ENCODE measurements around the gene P2RY12.

Gene P2RY12

DNA sequence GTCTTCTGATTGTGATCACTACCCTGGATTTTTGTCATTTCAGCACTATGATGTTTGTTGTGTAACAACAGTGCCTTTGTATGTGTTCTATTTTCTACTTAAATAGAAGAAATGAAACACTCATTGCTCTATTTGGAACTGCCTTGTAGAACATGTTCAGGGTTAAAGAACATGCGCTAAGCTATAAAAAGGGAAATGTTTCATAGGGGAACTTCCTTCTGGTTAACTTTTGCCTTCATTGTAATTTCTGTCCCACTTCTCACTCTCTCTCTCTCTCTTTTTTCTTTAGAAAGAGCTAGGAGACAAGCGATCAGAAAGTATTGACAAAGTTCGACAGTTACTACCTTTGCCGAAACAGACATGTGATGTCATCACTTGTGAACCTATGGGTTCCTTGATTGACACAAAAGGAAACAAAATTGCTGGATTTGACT is at the start of gene P2RY12:
Gene P2RY12 (minus strand): TSS at position 13 of the 434 bp plus-strand sequence. CDS start 45,908 bp downstream, outside the sequence.
- DNase-seq = no peak

GRCh38 chr3:151432616-151433372 is 48.2 kb upstream of the P2RY12 start:
- no peak for DNase-seq

GRCh38 chr3:151431940-151432339 is 47.4 kb upstream of the P2RY12 start:
- DNase-seq = no peak

DNA sequence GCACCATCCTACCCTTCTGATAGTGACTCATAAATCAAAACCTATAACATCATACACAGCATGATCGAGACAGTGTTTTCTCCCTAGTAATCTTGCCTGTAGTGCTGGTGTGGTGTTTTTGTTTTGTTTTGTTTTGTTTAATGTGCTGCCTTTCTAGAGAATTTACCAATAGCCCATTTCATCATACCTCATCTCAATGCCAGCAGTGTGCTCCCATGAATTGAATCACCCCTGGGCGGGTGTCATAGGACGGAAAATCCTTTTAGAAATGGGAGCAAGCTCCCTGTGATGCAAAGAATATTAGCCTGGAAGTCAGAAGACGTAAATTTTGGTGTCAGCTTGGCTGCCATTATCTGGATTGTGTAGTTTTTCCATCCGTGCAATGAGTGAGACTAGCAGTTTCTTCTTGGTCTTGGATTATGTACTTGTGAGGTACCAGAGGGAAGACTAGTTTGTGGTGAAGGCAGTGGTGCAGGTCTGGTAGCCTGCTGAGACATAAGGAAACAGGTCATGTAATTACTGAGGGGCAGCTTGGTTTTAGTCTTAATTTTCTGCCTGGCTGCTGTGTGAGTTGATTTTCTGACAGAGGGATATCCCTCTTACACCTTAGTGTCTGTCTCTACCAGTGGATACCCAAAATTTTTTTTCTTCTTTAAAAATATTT is 46.4 kb upstream of the P2RY12 start:
- no peak for DNase-seq

- no peak for DNase-seq
These were observed 43.8 kb upstream of the P2RY12 start for GRCh38 chr3:151428386-151428785.

DNA sequence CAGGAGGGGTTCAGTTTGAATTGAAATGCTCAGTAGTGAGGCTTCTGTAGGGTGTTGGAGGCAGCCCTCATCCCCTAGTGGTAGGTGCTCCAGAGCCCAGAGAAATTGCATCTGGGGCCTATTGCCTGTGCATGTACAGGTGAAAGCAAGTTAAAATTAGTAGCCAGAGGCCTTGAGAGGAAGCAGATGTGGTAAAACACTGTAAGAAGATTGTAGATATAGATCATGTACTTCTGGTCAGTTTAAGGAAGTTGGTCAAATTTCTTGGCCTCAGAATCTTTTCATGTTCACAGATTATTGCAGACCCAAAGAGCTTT is 41.7 kb upstream of the P2RY12 start:
- no peak for DNase-seq

DNA sequence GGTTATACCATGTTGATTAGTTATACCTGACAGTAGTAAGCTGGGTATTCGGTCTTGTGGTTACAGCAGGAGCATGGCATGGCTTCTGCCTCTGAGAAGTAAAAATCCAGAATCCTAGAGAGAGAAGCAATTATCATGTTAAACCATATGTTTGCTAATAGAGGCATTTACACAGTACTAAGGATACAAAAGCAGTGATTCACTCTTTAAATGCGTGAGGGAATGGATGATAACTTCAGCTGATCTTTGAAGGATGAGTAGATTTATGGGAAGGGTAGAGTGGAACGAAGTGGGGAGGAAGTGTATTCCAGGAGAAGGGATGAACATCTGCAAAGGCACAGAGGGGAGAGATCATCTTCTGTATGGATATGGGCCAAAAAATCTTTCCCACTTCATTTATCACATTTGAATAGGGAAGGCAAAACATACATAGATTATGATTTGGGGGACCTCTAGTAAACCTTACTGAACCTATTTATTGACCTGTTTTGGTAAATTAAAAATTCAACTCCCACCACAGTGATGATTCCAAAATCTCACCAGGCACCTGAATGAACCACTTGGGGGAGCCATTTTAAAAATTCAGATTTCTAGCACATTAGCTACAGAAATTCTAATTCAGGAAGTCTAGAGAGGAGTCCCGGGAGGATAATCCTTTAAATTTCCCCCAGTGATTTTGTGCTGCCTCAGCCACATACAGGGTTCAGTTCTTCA is 41.2 kb upstream of the P2RY12 start:
- DNase-seq = no peak

DNA sequence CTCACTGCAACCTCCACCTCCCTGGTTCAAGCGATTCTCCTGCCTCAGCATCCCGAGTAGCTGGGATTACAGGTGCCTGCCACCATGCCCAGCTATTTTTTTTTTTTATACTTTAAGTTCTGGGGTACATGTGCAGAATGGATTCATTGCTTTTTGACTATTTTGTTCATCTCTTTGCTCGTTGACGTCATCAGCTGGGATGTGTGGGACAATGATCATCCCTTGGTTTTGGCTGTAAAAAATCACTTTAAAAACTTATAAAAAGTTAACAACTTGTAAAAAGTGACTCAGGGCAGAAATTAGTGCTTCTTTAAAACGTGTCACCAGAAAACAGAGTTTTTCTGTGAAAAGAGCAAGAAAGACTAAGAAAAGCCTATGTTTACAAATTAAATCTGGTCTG is 38.5 kb upstream of the P2RY12 start:
- no peak for DNase-seq

DNA sequence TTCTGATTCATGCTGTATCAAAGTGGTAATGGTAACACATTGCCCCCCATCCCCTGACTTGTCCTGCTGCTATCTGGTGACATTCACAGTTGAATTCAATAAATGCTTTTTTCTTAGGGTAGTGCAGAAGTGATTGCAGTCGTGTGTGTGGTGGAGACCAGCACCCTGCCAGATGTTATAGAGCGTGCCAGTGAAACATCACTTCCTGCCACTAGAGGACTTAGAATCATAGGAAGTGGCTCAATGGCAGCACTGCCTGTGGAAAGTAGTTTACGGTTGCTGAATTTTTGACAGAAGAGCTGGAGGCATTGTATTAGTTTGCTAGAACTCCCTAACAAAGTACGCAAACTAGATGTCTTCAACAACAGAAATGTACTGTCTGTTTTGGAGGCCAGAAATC is 37.4 kb upstream of the P2RY12 start:
- no peak for DNase-seq

DNA sequence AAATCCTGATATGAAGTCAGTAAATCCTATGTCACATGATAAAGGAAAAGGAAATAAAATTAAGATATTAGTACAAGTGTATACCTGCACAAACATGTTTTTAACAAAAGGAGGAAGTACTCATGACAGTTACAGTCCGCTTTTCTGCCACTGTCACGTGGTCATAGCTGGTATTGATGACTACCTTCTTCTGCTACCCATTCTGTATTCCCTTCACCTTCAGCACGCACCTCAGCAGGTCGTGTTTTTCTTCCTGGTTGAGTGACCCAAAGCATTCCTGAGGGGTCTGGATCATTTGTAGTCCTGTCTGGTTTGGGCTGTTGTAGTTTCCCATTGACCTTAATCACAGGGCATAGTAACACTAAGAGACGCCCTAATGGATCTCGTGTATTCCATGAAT is 35.3 kb upstream of the P2RY12 start:
- DNase-seq = no peak

DNA sequence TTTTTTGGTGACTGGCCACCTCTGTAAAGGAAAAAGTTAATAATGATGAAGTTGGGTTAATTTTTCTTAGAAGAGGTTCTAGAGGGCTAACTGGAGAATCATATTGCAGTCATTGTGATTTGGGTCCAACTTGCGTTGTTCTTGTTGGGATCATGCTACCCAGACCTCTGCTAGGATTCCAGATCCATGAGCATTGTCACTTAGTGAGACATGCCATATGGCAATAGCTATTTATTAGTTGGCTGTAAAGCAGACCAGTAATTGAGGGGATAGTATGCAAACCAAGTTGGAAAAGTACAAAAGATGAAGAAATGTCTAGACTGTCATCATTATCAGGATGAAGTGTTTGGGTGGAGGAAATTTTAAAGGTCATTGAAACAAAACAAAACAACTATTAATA is 30.7 kb upstream of the P2RY12 start:
- DNase-seq = no peak

GRCh38 chr3:151412989-151413388 is 28.4 kb upstream of the P2RY12 start:
- DNase-seq = no peak

DNA sequence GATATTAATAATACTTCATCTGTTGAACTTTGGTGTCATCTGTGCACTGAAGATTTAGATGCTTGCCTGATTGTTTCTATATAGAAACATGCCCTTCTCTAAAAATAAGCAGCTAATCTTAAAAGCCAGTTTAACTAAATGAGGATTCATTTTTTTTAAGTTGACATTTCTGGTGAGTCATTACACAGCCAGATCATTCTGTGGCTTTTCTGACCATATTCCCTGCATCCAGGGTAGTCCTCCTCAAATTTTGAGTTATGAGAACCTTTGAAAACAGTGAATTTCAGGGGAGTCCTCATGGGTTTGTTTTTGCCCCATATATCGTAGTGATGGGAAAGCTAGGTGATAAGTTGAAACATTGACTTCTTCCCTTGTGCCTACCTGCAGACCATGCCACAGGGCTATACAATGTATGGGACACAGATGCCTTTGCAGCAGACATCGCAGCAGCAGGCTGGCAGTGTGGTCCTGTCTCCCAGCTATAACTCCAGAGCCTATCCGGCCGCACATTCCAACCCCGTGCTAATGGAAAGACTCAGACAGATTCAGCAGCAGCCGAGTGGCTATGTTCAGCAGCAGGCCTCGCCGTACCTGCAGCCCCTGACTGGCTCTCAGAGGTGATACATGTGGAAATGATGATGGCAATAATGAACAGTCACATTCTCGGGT is 26.5 kb upstream of the P2RY12 start:
- no peak for DNase-seq

- DNase-seq = no peak
These were observed 23.4 kb upstream of the P2RY12 start for GRCh38 chr3:151407928-151408327.

DNA sequence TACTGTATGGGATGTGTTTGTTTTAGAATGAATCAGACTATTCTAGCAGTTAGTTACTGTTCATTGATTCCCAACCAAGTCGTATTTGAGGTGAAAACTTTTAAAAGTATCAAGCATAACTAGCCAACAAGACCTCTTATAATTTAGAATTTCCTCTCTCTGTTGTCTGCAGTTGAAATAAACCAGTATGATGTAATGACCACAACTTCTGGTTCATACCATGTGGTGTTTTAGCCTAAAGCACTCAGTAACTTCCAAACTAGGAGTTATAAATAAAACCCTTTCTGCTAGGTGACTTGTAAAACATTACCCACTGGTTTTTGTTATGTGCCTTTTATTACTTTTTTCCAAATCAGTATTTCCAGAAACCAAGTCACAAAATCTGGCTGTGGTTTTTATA is 19.8 kb upstream of the P2RY12 start:
- DNase-seq = no peak

DNA sequence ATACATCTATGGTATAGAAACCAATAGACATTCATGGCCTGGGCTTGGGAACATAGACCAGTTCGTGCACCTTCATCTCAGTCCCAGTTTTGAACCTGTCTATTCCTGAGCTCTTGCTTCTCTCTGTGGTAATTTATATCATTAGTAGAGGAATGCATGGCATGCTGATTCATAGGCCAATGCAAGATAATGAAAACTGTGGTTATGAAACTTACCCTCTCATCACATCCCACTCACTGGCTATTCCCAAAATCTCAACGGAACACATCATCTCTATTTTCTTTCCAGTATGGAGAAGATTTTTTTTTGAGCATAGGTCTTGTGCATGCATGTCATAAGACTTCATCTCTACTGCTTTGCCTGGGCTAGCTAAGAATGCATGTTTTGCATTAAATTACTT is 18.7 kb upstream of the P2RY12 start:
- DNase-seq = no peak

GRCh38 chr3:151402349-151402748 is 17.8 kb upstream of the P2RY12 start:
- no peak for DNase-seq

DNA sequence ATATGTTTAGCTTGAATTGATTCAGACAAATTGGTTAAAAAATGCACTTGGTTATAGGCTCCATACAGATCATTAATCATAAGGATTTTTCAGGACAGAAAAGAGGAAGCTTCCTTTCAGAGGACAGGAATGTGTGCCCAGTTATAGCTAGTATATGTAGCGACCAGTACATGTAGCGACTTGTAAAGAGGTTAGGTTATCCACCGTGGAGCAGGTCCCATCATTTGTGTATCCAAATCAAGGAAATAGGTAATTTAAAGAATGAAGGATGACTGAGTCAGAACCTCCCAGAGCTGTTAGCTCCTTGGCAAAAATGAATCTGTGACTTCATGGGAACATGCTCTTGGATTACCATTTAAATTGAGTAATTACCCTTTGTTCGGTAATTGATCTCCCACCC is 15.8 kb upstream of the P2RY12 start:
- no peak for DNase-seq

DNA sequence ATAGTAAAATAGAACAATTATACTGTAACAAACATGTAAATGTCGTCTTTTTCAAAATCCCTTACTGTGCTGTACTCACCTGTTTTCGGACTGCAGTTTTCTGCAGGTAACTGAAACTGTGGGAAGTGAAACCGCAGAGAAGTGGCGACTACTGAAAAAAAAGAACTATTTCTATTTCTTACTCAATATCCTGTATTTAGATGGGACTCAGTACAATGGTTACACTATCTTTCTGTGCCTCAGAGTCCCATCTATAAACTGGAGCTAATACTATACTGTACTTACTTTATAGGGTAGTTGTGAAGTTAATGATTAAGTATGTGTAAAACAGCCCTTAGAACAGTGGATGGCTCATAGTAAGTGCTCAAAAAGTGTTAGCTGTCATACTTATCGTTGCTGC is 14.3 kb upstream of the P2RY12 start:
- DNase-seq = no peak

GRCh38 chr3:151395806-151396205 is 11.3 kb upstream of the P2RY12 start:
- DNase-seq = no peak

- no peak for DNase-seq
These were observed 10.1 kb upstream of the P2RY12 start for GRCh38 chr3:151394611-151395010.

DNA sequence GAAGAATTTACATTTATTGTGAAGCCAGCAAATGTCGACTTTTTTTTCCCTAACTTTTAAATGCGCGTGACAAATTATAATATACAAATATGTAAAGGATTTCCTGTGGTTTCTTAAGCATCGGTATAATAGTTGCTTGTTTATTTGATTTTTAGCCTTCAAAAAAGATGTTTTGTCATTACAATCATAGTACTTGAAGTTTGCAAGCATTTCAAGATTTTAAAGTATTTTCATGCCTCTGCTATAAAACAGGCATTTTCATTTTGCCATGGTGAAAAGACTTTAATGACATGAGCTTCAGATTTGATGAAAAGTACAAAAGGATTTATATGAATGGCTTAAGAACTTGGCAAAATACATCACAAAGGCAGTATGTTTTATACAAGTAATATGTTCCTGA is 9.4 kb upstream of the P2RY12 start:
- DNase-seq = no peak

DNA sequence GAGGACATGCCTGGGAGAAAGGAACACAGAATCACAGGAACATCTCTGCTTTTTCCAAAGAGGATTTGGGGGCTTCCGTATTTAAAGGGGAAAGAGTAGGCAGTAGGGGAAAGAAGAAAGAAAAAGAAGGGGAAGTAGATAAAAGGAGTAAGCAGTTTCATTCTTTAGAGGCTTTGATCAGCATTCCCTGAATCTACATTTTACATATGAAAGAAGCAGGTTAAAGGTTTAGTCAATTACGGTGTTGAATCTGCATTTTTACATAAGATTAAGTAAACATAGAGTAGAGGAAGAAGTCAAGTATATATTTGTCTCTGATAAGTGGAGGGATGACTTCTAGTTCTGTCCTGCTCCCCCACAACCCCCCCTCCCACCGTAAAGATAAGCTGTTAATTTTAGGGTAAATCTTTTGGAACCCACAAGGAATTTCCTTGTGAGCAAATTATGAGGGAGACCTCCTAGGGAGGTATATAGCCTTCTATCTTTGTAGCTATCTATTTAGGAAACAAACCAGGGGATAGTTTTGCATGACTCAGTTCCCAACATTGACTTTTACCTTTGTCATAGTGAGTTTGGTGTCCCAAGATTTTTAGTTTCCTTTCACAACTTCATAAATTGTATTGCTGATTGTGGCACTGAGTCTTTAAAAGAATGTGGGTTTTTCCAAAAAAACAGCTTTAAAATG is 8.7 kb upstream of the P2RY12 start:
- no peak for DNase-seq

All from stimulated activated CD4-positive, alpha-beta T cell treated with anti-CD3 and anti-CD28 coated beads, Interleukin-1b, Interleukin-23, amount 100 ng/mL, for 48 hours (primary cell).